Stimulated activated CD4-positive, alpha-beta T cell treated with anti-CD3 and anti-CD28 coated beads, Interleukin-1b, Interleukin-23, amount 100 ng/mL, for 24 hours (primary cell): ENCODE measurements around the gene SLC25A44.
"Not testable (repeated sequence)": the region's sequence is repeated elsewhere in the genome, so short reads cannot be mapped to it uniquely, and the experiment has no call there.

ENCODE experiments used
- DNase-seq, 4 experiments: peaks; one replicate each; pipeline ENCODE4 v3.0.0-alpha.2; 2020; ENCODE audit warnings: low read depth in 4 of 4, low spot score in 1 of 4

Gene SLC25A44

DNA sequence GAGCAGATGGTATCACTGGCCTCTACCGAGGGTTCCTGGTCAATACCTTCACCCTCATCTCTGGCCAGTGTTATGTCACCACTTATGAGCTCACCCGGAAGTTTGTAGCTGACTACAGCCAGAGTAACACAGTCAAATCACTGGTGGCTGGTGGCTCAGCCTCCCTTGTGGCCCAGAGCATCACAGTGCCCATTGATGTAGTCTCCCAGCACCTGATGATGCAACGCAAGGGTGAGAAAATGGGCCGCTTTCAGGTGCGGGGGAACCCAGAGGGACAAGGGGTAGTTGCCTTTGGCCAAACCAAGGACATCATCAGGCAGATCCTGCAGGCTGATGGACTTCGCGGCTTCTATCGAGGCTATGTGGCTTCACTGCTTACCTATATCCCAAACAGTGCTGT lies 6.1 kb downstream of the SLC25A44 start:
- no peak for DNase-seq

DNA sequence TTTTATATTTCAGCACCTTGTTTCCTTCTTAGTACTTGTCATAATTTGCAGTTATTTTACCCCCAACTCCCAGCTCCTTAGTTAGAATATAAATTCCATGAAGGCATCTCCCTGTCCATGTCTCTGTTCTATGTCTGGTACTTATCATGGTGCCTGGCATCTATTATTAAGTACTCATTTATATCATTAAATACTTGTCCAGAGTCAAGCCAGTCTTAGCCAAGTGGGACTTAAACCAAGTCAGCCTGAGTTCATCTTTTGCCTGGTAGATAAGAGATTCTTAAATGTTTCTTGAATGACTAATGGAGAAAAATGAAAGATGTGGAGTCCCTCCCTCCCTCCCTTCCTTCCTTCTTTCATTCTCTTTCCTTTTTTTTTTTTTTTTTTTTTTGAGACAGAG lies 9.4 kb downstream of the SLC25A44 start:
- no peak for DNase-seq

DNA sequence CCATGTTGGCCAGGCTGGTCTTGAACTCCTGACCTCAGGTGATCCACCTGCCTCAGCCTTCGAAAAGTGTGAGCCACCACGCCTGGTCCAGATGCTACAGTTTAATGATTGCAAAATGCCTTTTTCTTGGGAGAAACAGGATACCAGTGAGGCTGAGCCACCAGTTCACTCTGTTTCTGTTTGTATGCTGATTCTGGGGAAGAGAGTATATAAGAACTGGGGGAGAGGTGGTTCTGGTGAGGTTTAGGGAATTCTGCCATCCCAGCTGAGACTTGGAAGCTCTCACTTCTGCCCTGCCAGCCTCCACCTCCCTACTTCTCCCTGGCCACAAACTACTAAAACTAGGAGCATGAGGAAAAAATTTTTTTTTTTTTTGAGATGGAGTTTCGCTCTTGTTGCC lies 10.8 kb downstream of the SLC25A44 start:
- no peak for DNase-seq

DNA sequence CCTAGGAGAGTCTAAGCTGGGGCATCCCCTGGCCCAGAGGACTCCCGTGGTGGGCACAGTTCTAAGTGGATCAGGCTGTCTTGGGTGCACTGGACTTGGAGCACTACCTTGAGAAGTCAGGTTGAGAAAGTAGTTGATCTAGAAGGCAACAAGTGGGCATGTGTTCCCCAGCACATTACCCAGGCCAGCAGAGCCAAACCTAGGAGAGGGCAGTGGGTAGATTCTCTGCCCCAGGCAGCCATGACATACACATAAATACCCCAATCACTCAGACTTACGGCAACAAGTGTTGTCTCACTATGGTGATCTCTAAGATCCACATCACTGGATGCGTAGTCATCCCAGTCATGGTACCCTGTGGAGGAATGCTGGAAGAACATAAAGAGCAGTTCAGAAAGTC lies 17.3 kb downstream of the SLC25A44 start:
- DNase-seq: no peak

DNA sequence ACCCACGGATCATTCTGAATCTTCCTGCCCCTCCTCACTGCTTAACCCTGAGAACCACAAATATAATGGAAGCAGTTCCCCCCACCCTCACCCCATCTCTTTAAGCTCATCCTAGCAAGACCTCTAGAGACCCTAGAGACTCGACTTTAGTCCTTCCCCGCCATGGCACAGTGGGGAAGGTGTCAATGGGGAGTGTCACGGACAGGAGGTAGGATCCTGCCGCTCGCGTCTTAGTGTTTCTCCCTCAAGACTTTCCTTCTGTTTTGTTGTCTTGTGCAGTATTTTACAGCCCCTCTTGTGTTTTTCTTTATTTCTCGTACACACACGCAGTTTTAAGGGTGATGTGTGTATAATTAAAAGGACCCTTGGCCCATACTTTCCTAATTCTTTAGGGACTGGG lies 18.2 kb downstream of the SLC25A44 start:
- DNase-seq: no peak

DNA sequence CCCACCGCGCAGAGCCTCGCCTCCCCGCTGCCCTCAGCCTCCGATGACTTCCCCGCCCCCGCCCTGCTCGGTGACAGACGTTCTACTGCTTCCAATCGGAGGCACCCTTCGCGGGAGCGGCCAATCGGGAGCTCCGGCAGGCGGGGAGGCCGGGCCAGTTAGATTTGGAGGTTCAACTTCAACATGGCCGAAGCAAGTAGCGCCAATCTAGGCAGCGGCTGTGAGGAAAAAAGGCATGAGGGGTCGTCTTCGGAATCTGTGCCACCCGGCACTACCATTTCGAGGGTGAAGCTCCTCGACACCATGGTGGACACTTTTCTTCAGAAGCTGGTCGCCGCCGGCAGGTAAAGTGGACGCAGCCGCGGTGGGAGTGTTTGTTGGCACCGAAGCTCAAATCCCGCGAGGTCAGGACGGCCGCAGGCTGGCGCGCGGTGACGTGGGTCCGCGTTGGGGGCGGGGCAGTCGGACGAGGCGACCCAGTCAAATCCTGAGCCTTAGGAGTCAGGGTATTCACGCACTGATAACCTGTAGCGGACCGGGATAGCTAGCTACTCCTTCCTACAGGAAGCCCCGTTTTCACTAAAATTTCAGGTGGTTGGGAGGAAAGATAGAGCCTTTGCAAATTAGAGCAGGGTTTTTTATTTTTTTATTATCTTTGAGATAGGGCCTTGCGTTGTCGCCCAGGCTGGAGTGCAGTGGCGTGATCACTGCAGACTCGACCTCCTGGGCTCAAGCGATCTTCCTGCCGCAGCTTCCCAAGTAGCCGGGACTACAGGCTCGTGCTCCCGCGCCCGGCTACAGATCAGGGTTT lies 19.1 kb downstream of the SLC25A44 start, which contains the start of gene PMF1:
TSS of gene PMF1 (plus strand) at position 175 of the 811 bp plus-strand sequence. CDS start at position 184, 9 bp downstream.
- peak; percentile 87 to 98 (median 94) for DNase-seq

DNA sequence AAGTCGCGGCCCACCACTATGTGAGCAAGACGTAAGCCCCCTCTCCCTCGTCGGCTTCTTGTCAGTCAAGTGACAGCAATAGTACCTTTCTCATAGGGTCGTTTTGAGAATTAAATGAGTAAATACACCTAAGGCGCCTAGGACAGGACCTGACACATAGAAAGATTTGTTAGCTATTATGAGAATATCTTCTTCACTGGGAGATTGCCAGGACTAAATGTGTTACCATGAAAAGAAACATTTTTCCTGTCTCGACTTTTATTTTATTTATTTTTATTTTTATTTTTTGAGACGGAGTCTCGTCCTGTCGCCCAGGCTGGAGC lies 19.7 kb downstream of the SLC25A44 start:
- no peak for DNase-seq

DNA sequence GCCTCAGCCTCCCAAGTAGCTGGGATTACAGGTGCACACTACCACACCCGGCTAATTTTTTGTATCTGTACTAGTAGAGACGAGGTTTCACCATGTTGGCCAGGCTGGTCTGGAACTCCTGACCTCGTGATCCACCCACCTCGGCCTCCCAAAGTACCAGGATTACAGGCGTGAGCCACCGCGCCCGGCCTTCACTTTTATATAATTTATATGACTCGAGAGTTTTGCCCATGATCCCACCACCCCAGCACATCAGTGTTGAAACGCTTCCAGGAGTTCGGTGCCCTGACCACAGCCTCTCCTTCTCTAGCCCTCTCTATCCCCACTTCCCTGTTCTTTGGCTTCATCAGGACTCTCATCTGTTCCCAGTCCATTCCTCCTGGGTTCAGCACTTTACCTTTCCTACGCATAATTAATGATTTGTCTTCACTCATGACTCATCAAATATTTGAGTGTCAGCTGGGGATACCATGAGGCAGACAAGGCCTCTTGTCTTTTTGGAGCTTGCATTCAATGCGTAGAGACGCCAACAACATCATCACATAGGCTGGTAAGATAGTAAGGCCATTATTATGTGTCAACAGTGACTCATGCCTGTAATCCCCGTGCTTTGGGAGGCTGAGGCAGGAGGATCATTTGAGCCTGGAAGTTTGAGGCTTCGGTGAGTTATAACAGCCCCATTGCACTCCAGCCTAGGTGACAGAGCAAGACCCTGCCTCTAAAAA lies 20.3 kb downstream of the SLC25A44 start:
- DNase-seq: peak in 1 of 4 experiments; percentile 30

DNA sequence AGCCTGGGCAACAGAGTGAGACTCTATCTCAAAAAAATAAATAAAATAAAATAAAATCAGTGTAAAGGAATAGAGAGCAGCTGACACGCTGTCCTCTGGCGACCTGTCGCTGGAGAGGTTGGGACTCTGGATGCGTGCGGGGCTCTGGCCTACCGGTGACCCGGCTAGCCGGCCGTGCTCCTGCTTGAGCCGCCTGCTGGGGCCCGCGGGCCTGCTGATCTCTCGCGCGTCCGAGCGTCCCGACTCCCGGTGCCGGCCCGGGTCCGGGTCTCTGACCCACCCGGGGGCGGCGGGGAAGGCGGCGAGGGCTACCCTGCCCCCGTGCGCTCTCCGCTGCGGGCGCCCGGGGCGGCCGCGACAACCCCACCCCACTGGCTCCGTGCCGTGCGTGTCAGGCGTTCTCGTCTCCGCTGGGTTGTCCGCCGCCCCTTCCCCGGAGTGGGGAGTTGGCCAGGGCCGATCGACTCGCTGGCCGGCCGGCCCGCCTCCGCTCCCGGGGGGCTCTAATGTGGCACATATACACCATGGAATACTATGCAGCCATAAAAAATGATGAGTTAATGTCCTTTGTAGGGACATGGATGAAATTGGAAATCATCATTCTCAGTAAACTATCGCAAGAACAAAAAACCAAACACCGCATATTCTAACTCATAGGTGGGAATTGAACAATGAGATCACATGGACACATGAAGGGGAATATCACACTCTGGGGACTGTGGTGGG lies 22.6 kb downstream of the SLC25A44 start:
- not testable (repeated sequence) for DNase-seq

DNA sequence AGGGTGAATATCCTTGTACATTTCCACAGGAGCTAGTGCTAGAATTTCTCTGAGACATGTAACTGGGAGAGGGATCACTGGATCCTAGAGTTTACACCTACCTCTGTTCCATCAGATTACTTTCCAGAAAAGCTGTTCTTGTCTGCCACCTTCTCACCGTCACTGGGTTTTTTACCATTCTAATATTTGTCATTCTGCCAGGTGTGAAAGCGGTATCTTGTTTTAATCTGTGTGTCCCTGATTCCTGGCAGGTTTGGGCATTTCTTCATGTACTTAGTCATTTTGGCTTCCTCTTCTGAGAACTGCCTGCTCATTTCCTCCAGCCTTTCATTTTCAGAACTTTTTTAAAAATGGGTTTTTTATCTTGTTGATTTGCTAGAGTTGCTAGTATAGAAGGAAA lies 24.0 kb downstream of the SLC25A44 start:
- no peak for DNase-seq

DNA sequence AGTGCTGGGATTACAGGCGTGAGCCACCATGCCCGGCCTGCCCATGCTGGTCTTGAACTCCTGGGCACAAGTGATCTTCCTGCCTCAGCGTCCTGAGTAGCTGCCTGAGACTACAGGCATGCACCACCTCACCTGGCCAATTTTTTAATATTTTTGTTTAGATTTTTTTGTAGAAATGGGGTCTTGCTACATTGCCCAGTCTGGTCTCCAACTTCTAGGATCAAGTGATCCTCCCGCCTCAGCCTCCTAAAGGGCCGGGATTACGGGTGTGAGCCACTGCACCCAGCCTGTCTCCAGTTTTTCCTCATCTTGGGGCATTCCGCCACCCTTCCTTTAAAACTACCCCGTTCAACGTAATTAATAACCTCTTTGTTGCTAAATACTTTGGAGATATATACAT lies 26.3 kb downstream of the SLC25A44 start:
- DNase-seq: no peak

DNA sequence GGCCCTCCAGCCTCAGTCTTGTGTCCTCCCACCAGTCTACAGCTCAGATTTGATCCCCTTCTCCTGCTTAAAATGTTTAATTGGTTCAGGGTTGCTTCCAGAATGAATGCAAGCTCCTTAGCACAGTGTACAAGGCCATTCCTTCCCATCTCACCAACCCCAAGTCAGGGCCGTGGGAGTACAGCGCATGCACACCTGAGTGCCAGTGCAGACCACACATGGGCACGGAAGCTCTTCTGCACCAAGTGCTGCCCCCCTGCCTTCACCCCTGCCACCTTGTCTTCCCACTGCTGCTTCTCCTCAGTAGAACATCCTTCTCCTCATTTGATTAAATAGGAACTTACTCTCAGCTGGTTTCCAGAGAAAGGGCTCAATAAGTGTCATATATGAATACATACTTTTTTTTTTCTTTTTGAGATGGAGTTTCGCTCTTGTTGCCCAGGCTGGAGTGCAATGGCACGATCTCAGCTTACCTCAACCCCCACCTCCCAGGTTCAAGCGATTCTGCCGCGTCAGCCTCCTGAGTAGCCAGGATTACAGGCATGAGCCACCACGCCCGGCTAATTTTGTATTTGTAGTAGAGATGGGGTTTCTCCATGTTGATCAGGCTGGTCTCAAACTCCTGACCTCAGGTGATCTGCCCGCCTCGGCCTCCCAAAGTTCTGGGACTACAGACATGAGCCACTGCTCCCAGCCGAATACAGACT lies 28.2 kb downstream of the SLC25A44 start:
- DNase-seq: no peak

DNA sequence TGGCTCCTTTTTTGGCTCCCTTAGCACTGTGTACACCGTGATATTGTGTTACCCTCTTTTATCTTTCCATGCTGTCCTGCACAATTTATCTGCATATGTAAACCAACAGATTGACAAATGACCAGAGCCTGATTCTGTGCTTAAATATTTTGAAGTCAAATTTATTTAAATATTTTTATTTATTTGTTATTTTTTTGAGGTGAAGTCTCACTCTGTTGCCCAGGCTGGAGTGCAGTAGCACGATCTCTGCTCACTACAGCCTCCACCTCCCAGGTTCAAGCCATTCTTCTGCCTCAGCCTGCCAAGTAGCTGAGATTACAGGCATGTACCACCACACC lies 31.7 kb downstream of the SLC25A44 start:
- DNase-seq: no peak

DNA sequence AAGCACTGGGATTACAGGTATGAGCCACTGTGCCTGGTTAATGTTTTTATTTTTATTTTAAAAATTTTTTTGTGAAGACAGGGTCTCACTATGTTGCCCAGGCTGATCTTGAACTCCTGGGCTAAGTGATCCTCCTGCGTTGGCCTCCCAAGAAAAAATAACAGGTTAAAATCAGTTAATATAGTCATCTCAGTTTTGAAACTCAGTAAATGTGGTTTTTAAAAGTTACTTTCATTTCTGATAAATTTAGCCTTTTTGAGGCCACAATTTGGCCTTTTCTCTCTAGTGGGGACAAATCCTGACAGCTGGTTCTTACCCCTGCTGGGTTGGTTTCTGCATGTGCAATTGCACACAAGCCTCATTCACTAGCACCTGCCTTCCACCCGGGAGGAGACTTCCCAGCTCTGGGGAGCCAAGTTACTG lies 32.2 kb downstream of the SLC25A44 start:
- DNase-seq: no peak

DNA sequence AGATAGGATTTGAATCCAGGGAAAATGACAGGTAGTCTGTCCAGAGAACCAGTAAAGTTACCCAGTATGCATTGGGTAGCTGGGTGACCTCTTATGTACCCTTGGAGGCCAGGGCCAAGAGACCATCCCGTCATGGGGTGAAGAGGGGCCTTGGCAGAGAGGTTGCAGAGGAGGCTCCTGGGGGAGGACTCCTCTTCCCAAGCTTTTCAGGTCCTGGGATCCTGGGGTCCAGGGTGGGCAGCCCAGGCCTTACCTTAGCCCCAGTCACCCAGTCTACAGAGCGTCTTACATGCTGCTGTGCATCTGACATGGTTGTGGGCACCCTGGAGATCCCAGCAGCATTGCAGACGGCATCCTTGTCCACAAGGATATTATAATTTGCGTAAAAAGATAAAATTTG lies 32.9 kb downstream of the SLC25A44 start:
- no peak for DNase-seq

DNA sequence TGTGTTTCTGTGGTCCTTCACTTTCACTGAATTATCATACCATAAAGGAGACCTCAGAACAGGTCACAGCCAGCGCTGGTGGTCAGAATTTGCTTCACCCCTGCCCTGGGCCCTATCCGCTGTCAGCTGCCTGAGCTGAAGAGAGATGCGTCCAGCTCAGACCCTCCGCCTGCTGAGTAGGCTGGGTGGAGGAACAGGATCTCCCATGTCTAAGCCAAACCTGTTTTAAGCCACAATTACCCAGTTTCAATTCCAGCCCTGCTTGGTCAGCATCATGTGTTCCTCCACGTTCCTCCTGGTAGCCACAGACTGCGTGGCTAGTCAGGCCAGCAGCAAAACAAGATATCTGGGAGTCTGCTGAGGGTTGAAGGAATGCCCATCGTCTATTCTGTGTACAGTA lies 34.6 kb downstream of the SLC25A44 start:
- no peak for DNase-seq

DNA sequence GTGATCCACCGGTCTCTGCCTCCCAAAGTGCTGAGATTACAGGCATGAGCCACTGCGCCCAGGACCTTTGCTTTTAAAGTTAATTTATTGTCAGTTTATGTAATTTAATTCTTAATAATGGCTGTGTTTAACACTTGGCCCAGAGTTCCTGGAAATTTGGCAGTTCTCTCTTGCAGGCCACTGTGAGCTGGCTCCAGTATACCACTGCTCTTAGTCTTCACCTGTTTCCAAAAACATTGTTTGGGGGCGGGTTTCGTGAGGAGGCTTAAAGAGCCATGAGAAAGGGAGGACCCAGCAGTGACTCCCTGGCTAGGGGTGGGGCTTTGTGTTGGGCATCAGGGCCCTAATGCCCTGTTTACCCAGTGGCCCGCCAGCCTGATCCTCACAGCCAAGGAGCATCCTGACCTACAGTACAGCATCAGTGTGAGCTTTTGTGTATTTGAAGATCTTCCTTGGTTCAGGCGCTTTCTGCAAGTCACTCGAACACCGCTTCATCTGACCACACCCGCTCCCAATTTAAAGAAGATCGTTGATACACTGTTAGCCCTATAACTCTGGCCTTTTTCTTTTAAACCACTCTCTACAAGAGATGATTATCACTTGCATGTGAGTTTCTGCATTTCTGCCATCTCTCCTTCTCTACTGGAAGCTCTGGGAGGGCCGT lies 36.0 kb downstream of the SLC25A44 start:
- DNase-seq: no peak

DNA sequence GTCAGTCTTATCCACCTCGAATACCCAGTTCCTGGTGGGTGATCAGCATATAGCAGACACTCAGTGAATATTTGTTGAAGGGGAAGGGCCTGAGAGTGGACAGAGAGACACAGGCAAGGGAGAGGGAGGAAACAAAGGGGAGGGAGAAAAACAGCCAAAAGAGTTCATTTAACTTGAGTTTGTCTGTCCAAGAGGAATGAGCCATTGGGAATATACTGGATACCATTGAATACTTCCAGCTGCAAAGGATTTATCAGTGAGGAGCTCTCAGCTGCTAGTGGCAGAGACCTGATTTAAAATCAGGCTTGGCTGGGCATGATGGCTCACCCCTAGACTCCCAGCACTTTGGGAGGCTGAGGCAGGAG lies 36.6 kb downstream of the SLC25A44 start:
- no peak for DNase-seq

DNA sequence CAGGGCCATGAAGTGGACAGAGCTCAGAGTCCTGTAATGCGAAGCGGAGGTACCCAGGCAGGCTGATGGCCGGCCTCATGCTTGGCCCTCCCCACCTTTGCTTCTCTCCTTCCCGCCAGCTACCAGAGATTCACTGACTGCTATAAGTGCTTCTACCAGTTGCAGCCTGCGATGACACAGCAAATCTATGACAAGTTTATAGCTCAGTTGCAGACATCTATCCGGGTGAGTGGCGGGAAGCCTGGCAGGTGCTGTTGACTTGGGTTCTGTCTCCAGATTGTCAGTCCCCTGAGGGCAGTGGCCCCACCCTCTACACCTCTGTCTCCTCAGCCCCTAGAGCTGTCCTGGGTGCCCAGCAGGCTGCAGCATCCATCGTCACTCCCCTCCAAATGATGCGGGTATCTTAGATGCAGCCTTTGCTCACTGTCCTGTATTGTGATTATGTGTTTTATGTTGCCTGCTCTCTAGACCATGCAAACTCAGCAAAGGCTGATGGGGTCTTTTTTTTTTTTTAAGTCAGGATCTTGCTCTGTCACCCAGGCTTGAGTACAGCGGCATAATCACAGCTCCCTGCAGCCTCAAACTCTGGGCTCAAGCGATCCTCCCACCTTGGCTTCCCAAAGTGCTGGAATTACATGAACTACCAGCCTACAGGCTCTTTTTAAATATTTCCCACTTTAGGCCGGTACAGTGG lies 38.4 kb downstream of the SLC25A44 start:
- DNase-seq: no peak

DNA sequence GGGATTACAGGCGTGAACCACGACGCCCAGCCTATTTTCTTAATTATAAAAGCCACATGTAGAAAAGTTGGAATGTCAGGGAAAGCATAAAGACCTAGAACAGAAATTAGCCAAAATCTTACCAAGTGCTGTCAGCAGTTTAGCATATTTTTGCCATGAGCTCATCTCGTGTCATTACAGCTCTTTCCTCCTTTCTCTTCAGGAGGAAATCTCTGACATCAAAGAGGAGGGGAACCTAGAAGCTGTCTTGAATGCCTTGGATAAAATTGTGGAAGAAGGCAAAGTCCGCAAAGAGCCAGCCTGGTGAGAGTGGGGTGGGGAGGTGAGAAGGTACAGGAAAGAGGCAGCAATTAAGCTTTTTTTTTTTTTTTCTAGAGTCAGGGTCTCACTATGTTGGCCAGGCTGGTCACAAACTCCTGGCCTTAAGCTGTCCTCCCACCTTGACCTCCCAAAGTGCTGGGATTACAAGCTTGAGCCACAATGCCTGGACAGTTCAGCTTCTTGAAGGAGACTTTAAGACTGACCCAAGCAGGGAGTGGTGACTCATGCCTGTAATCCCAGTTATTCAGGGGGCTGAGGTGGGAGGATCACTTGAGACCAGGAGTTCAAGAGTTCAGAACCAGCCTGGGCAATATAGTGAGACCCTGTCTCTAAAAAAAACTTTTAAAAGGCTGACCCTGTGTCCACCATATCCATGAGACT lies 39.7 kb downstream of the SLC25A44 start:
- DNase-seq: no peak
